CD4-positive, alpha-beta T cell treated with Interleukin-12 subunit alpha and Interleukin-12 subunit beta, for 1 hour (primary cell): ENCODE results near the gene CSNK1G1.
A peak's percentile ranks its signal among the peaks of the same experiment; 100 is the strongest.
"Not testable (repeated sequence)": the region's sequence is repeated elsewhere in the genome, so short reads cannot be mapped to it uniquely, and the experiment has no call there.

Source experiments
- DNase-seq: peaks from one replicate; pipeline ENCODE4 v3.0.0-alpha.2; 2020

Gene CSNK1G1

DNA sequence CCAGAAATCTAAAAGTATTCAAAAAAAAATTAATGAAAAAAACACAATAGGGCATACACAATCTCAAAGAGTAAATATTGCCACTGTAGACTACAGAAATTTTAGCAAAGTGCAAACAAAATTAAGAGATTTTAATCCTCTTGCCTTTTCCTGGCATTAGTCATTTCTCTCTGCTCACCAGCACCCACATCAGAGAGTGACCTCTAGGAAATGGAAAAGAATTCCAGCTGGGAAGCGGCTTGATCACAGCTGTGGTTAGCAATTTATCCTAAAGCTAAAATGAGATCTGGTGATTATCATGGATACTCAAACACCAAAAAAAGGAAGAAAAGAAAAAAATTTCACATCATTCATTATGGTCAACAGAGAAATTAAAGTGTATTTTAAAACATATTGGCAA lies 7.5 kb downstream of the CSNK1G1 start:
- DNase-seq = no peak

DNA sequence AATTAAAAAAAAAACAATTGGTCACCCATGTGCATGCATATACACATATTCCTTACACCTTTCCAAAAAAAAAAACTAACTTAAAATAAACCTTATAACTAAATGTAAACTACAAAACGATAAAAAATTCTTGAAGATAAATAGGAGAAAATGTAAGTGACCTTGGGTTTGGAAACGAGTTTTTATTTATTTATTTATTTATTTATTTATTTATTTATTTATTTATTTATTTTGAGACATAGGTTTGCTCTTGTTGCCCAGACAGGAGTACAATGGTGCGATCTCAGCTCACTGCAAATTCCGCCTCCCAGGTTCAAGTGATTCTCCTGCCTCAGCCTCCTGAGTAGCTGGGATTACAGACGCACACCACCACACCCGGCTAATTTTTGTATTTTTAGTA lies 9.7 kb downstream of the CSNK1G1 start:
- DNase-seq = not testable (repeated sequence)

DNA sequence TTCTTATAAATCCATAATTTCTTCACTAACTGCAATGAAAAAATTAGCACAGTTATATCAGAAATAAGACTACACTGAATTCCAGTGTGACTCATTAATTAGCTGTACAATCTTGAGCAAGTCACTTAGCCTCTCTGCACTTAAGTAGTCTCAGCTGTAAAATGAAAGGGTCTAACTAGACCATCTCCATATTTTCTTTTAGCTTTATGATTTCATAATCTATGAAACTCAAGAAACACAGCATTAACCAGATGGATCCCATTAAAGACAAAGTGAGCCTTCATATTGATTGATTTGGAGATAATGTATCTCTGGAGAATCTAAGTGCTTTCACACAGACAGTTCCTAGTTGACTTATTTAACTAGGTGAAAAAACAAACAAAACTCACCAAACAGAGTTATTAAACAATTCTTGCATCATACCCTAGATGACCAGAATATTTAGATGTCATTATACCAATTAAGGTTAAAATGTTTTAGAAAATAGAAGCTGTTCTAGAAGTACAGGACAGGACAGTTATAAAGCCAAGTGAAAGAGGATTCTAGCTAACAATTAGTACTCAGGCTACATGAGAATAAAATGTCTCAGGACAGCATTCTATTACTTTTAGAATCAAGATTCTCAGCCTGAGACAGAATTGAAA lies 11.2 kb downstream of the CSNK1G1 start:
- DNase-seq = no peak

DNA sequence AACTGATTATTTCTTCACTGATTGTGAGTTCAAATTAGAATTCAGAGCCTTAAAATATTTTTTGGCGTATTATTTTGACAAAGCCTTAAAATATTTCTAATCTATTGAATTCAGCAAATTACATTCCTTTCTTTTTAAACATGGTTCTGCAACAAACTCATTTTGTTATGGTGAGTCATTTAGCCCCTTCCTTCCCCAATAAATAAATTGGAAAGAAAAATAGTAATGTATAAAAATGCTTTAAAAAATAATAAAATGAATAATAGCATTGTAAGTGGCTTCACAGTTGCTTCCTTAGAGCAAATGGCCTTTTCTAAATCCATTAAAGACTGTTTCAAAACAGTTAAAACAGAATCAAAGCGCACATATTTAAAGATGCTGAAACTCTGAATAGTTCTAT lies 12.1 kb downstream of the CSNK1G1 start:
- DNase-seq = no peak

DNA sequence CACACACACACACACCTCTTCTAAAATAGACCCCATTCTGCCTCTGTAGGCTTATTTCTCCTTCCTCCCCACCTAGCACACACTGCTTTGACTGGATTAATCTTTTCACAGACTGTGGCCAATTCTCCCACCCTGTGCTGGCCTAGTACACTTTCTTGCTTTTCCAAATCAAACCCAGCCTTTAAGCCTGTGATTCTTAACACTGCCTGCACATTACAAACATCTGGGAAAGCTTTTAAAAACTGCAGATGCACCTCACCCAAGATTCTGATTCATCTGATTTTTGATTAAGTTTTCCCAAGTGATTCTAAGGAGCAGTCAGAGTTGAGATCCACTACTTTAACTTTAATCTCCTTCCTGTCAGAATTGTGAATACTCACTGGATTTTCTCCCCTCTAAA lies 12.8 kb downstream of the CSNK1G1 start:
- DNase-seq = no peak

DNA sequence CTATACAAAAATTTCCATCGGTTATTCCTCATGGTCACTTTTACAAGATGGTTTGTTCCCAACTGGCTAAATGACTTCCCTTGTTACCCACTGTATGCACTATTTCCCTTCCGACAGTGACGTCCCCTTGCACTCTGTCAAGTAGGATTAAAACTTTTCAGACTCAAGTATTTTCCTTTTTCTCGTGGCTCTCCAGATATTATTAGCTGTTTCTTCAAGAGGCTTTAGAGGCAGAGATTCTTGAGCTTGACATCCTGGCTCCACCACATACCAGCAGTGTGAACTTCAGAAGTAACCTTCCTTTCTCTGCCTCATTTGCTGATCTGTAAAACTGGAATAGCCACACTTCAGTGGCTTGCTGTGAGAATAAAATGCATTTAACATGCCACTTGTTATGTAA lies 14.0 kb downstream of the CSNK1G1 start:
- DNase-seq = no peak

DNA sequence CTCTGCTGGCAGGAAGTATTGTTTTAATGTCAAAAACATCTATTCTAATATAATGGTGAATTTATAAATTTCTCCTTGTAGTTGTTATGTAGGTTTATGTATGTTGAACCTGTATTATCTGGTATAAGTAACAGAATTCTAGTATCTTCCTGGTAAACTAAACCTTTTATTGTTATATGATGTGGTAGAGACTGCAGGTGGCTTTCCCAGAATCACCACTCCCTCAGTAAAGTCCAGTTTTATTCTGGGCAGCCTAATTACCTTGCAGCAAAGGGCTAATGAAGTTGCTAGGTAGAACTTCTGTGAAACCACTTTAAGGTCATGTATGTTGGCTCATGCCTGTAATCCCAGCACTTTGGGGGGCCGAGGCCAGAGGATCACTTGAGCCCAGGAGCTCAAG lies 15.6 kb downstream of the CSNK1G1 start:
- no peak for DNase-seq

DNA sequence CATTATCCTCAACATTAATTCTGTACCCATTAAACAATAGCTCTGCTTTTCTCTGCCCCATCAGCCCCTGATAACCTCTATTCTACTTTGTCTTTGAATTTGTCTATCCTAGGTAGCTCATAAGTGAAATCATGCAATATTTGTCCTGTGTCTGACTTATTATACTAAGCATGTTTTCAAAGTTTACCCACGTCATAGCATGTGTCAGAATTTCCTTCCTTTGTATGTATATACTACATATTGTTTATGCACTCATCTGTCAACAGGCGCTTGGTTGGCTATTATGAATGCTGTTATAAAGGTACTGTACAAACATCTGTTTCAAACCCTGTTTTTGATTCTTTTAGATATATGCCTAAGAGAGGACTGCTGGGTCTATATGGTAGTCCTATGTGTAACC lies 18.2 kb downstream of the CSNK1G1 start:
- DNase-seq = no peak

DNA sequence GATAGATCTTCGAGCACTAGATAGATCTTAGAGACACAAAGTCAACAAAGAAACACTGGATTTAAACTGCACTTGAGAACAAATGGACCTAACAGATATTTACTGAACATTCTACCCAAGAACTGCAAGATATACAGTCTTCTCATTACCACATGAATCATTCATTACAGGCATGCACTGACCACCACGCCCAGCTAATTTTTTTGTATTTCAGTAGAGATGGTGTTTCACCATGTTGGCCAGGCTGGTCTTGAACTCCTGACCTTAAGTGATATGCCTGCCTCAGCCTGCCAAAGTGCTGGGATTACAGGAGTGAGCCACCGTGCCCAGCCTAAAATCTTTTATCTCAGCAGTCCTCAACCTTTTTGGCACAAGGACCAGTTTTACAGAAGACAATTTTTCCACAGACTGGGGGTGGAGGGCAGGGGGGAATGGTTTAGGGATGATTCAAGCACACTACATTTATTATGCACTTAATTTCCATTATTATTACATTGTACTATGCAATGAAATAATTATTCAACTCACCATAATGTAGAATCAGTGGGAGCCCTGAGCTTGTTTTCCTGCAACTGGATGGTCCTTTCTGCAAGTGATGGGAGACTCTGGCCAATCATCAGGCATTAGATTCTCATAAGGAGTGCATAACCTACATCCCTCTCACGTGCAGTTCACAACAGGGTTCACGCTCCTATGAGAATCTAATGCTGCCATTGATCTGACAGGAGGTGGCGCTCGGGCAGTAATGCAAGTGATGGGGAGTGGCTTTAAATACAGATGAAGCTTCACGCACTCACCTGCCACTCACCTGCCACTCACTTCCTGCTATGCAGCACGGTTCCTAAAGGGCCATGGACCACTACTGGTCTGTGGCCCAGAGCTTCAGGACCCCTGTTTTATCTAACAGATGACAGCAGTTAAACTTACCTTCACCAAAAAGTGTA lies 21.7 kb downstream of the CSNK1G1 start:
- peak; percentile 57 for DNase-seq

DNA sequence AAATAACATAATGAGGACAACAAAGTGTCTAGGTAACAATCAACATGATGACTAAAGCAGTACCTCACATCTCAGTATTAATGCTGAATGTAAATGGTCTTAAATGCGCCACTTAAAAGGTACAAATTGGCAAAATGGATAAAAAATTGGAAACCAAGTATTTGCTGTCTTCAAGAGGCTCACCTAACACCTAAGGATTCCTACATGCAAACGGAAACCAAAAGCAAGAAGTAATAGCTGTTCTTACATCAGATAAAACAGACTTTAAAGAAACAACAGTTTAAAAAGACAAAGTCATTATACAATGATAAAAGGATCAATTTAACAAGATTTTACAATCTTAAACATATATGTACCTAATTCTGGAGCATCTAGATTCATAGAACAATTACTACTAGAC lies 22.5 kb downstream of the CSNK1G1 start:
- no peak for DNase-seq

DNA sequence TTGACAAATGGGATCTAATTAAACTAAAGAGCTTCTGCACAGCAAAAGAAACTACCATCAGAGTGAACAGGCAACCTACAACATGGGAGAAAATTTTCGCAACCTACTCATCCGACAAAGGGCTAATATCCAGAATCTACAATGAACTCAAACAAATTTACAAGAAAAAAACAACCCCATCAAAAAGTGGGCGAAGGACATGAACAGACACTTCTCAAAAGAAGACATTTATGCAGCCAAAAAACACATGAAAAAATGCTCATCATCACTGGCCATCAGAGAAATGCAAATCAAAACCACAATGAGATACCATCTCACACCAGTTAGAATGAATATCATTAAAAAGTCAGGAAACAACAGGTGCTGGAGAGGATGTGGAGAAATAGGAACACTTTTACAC lies 24.3 kb downstream of the CSNK1G1 start:
- DNase-seq = not testable (repeated sequence)

DNA sequence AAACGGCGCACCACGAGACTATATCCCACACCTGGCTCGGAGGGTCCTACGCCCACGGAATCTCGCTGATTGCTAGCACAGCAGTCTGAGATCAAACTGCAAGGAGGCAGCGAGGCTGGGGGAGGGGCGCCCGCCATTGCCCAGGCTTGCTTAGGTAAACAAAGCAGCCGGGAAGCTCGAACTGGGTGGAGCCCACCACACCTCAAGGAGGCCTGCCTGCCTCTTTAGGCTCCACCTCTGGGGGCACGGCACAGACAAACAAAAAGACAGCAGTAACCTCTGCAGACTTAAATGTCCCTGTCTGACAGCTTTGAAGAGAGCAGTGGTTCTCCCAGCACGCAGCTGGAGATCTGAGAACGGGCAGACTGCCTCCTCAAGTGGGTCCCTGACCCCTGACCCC lies 29.0 kb downstream of the CSNK1G1 start:
- DNase-seq = not testable (repeated sequence)

DNA sequence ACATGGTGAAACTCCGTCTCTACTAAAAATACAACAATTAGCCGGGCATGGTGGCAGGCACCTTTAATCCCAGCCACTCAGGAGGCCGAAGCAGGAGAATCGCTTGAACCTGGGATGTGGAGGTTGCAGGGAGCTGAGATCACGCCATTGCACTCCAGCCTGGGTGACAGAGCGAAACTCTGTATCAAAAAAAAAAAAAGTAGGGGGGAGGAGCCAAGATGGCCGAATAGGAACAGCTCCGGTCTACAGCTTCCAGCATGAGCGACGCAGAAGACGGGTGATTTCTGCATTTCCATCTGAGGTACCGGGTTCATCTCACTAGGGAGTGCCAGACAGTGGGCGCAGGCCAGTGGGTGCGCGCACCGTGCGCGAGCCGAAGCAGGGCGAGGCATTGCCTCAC lies 29.5 kb downstream of the CSNK1G1 start:
- DNase-seq = not testable (repeated sequence)

DNA sequence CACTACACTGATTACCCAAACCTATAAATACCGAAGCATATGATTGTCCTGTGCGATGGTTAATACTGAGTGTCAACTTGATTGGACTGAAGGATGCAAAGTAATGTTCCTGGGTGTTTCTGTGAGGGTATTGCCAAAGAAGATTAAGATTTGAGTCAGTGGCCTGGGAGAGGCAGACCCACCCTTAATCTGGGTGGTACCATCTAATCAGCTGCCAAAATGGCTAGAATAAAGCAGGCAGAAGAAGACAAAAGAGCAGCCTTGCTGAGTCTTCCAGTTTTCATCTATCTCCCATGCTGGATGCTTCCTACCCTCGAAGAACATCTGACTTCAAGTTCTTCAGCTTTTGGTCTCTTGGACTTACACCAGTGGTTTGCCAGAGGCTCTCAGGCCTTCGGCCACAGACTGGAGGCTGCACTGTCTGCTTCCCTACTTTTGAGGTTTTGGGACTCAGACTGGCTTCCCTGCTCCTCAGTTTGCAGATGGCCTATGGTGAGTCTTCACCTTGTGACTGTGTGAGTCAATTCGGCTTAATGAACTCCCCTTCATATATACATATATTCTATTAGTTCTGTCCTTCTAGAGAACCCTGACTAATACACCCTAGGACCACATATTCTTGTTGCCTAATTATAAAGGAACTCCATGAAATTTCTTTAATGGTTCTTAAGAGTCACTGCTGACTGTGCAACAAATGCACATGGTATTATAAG lies 31.7 kb downstream of the CSNK1G1 start:
- no peak for DNase-seq

DNA sequence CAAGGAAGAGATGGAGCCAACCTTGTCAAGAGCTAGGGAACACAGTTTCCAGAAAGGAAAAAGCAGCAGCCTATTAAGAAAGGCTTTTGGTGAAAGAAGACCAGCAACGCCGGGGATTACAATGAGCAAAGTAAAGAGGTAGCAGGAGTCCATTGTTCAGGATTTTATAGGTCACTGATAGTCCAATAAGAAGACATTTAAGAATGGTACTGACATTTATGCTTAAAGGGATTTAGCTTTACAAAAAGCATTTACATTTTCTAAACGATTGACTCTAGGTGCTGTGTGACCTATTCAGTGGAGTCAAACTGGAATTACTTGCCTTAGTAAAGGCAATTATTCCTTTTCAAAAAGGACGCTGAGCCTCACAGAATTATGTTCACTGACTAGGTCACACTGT lies 40.8 kb downstream of the CSNK1G1 start:
- DNase-seq = no peak

DNA sequence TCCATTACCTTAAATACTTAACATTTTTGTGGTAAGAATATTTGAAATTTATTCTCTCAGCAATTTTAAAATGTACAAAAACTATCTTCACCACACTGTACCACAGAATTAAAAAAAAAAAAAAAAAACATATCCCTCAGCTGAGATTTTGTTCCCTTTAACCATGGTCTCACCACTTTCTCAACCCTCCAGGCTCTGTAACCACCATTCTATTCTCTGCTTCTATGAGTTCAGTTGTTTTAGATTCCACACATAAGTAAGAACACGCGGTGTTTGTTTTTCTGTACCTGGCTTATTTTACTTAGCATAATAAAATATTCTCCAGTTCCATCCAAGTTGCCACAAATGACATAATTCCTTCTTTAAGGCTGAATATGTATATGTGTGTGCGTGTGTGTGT lies 41.5 kb downstream of the CSNK1G1 start:
- DNase-seq = no peak

DNA sequence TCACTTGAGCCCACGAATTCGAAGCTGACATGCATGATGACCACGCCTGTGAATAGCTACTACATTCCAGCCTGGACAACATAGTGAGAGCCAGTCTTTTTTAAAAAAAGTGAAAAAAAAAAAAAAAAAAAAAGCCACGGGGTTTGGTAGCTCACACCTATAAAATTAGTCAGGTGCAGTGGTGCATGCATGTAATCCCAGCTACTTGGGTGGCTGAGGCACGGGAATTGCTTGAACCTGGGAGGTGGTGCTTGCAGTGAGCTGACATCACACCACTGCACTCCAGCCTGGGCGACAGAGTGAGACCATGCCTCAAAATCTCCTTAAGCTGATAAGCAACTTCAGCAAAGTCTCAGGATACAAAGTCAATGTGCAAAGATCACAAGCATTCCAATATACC lies 44.4 kb downstream of the CSNK1G1 start:
- no peak for DNase-seq

DNA sequence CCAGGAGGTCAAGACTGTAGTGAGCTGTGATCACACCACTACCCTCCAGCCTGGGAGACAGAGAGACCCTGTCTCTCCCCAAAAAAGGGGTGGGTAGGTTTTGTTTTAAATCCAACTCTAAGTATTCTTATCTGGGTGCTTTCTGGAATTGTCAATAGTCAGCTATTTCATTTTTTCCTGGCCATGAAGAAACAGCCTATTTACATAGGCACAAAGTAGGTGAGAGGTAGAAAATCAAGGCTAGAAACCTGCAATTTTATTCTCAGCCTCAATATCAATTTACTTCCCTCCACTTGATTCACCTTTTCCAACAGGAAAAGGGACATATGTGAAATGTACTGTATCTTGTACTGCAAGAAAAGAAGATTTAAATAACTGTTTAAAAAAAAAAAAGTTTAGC lies 45.9 kb downstream of the CSNK1G1 start:
- DNase-seq = no peak

DNA sequence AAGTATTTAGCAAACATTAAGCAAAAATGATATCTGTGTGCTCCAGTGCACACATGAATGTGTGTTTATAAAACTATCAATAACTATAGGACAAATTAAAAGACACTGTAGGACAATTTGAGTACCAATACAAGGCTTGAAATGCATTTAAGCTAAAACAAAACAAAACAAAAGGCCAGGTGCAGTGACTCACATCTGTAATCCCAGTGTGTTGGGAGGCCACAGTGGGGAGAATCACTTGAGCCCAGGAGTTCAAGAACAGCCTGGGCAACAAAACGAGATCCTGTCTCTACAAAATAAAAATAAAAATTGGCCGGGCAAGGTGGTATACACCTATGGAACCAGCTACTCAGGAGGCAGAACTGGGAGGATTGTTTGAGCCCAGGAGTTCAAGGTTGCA lies 50.7 kb downstream of the CSNK1G1 start:
- no peak for DNase-seq

DNA sequence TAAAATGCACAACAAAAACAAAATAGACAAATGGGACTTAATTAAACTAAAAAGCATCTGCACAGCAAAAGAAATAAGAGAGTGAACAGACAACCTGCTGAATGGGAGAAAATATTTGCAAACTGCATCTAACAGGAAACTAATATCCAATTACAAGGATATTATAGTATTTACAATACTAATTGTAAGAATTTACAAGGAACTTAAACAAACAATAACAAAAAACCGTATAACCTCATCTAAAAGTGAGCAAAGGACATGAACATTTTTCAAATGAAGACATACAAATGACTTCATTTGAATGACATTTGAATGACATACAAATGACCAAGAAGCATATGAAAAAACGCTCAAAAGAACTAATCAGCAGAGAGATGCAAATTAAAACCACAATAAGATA lies 66.4 kb downstream of the CSNK1G1 start:
- DNase-seq = no peak

DNA sequence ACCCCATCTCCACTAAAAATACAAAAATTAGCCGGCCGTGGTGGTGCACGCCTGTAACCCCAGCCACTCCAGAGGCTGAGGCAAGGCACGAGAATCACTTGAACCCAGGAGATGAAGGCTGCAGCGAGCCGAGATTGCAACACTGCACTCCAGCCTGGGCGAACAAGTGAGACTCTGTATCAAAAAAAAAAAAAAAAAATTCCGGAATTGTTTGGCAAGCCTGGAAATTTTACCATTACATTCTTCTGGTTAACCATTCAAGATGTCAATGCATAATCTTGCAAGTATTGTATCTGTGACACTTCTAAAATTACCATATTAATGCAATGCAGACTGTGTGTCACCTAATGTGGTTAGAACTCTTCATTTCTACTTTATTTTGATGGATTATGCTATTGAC lies 67.0 kb downstream of the CSNK1G1 start:
- no peak for DNase-seq

DNA sequence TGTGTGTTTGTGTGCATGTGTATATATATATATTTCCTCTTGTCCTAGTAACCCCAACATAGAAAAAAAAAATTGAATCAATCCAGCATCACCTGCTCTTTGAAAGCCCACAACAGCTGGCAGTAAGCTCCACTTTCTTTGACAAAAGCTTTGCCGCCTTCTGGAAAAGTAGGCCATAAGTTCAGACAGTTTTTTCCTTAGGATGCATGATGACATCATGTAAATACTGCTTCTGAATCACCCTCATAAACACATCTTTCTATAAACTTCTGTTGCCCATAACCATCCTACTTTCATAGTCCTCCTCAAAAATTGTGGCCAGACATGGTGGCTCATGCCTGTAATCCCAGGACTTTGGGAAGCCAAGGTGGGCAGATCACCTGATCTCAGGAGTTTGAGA lies 67.4 kb downstream of the CSNK1G1 start:
- no peak for DNase-seq

DNA sequence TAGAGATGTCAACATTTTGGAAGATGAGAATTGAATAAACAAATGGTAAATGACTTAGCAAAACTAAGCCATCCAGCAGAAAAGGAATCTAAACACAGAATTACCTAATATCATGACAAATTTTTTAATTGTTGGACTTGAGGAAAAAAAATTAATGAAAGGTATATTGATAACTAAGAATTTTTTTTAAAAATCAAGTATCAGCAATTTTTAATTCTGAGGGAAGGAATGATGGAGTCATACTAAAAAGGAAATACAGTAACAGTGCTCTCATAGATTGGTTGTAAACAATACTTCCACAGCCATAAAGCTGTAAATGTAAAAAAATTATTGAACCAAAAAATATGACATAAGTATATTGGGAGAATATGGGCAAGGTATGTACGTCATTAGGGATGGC lies 68.0 kb downstream of the CSNK1G1 start:
- no peak for DNase-seq

DNA sequence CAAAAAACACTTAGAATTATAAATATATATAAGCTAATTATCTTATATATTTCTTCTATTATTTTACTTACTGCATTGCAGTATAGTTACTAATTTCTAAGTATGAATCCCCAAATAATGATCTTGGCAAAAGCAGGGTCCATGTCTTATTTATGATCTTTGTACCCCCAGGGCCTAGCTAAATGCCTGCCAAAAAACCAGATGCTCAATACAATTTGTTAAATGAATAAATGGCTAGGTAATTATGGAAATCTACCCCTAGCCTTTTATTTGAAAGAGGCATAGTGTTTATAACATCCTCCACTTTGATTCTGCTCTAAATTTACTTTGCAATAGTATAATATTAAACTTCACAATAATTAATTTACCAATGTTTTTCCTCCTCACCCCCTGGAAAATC lies 69.5 kb downstream of the CSNK1G1 start:
- no peak for DNase-seq
